ENCODE results near the gene CYTH3.
"Not testable (repeated sequence)": the region's sequence is repeated elsewhere in the genome, so short reads cannot be mapped to it uniquely, and the experiment has no call there.

CYTH3 gene

GRCh38 chr7:6283391-6284054 lies 11.1 kb upstream of the CYTH3 start:
- DNase-seq (ENCODE audit: low read depth in 2 of 2), result not testable (repeated sequence)

GRCh38 chr7:6279937-6280336 lies 7.5 kb upstream of the CYTH3 start:
- no peak for DNase-seq (ENCODE audit: low read depth in 2 of 2)

DNA sequence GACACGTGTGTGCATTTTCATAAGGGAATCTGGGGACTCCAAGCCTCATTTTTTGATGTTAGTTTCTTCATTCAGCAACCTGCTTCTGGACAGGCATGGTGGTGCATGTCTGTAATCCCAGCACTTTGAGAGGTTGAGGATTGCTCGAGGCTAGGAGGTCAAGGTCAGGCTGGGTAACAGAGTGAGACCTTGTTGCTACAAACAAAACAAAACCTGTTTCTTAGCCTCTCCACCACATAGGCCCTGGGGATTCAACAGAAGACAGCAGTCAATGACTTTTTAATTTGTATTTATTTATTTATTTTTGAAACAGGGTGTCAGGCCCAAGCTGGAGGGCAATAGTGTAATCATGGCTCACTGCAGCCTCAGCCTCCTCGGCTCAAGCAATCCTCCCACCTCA lies 6.9 kb upstream of the CYTH3 start:
- DNase-seq (ENCODE audit: low read depth in 2 of 2), result no peak

DNA sequence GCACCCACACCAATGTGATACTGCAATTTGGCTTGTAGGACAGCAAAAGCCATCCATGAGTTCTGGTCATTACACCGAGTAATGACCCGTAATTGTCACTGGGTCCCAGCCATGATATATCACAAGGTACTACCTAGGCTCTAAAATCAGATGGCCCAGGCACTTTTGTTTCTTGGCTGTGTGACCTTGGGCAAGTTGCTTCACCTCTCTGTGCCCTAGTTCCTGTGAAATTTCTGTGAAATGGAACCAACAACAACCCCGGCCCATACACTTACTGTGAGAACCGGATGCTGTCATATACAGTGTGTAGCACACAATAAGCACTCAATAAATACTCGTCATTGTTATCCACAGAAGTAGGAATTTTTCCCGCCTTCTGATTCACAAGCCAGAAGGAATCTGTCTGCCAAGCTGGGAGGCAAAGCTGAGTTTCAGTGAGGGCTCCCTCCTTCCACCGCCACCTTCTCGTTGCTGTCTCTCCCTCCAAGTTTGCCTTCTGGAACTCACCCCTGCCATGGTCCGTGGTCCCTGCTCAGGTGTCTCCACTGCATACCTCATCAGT lies 6.4 kb upstream of the CYTH3 start:
- no peak for DNase-seq (ENCODE audit: low read depth in 2 of 2)

DNA sequence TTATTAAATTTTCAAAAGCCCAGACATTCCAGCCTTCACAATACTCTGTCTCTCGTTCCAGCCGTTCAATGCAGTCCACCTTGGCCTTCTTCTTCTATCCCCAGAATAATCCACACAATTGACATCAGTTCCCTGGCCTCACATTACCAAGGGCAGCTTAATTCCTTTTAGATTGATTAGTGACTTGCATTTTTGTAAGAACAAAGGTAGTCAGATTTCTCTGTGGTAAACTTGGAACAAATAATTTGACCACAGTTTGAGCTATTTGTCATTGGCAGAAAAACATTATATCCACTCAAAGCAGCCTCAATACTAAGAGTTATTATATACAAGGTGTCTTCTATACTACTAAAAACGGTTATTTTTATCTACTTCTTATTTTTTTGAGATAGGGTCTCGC lies 5.1 kb upstream of the CYTH3 start:
- DNase-seq (ENCODE audit: low read depth in 2 of 2), result no peak

DNA sequence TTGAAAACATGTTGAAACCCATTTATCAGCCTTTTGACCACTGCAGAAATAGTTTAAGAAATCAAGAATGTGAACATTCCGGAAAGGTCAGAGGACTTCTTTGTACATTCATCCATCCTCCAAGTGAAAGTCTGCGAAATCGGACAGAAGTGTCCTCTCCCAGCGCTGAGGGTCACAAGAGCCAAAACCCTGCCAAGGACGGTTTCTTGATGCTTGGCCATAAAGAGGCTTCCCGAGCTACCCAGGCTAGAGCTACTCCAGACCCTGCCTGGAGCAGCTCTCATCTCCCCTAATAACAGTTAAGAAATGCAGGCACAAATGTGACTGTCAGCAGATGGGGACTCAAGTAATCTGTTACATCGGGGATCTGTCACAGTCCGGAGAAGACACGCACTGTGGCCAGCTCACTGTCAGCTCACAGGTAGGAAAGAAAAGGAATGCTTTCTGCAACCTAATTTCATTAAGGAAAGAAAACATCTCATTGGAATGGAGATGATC lies 4.5 kb upstream of the CYTH3 start:
- DNase-seq (ENCODE audit: low read depth in 2 of 2), result no peak

DNA sequence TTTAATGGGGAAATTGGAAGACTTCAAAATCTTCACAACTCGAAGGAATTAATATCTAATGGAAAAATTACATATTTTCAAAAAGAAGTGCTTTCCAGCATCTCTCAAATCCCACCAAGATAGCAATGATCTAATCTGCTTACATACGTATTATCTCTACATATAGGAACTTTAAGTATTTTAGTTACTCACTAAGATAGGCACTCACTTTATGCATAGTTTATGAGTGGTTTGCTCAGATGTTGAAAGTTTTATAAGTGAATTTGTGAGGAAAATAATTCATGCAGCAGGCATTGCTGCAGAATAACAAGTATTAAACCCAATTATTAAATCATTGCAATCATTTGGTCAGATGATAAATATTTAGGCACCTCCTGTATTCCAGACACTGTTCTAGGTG lies 2.3 kb upstream of the CYTH3 start:
- DNase-seq (ENCODE audit: low read depth in 2 of 2), result no peak

- no peak for DNase-seq (ENCODE audit: low read depth in 2 of 2)
These were observed 1.6 kb upstream of the CYTH3 start for GRCh38 chr7:6273917-6274630.

DNA sequence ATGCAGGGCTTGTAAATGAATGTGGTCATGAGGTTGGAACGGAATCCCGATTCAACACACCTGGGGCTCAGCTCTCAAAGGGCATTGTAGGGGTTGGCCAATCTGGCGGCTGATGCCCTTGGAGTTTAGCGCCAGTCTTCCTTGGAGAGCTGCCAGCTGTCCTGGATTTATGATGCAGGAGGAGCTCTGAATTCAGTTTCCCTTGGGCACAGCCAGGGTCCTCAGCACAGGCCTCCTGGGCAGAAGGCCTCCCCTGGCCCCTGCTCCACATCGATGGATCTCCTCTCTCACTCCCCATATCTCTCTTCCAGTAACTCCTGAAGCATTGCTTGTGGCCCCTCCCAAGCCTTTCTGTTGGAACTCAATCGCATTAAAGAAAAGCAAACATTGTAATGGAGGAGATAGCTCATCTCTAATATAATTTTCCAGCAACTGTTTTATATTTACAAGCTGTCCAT lies 985 bp upstream of the CYTH3 start:
- DNase-seq (ENCODE audit: low read depth in 2 of 2), result no peak

DNA sequence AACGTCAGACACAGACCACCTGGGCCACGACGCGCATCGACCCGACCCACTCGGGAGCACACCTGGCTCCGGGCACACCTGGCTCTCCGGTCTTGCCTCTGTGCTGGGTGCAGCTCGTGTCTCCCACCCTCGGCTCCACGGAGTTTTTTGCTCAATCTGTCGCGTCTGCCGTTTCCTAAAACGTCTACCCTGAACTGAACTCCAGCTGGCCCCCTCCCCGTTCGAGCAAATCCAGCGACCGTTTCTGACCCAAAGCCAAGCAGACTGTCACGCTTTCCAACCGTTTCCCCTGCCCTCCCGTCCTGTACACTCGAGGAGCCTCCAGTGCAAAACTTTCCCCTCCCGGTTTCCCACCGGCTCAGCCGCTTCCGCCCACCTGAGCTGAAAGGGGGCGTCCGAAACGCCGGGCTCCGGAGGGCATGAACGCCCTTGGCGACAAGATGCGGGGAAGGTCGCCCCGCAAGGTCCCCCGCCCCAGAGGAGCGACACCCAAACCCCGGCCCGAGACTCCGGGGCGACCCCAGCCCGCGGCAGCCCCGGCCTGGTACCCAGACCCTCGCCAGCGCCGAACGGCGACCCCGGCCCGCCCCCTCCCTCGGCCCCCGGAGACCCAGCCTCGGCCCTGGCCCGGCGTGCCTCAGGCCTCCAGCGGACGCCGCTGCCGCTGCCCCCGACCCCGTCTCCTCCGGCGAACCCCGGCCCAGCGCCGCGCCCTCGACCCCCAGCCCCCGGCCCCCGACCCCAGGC lies 557 bp downstream of the CYTH3 start:
- no peak for DNase-seq (ENCODE audit: low read depth in 2 of 2)

DNA sequence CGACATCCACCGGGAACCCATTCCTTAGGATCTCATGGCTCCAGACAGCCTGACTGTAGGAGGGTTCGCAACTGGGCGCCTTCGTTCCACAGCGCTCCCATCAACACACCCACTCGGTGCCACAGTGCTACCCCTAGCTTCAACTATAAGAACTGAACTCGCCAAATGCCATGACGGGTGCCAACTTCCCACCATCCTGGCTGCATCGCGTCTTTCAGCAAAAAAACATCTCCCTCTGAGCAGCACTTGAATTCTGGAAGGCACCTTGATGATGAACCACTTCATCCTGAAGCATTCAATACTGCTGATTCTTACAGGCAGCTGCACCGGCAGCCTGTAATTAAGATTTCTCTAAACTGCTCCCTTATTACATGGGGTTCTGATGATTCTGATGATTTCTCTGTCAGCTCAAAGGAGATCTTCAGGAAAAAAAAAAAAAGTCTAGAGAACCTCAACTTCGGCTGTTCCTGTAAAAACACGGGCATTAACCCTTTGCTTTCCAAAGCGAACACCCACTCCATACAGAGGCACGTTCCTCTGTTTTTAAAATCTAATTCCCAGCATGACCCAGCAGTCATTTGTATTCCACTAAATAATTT lies 1.3 kb downstream of the CYTH3 start:
- peak in 1 of 2 donors; percentile 7 for DNase-seq (ENCODE audit: low read depth in 2 of 2)

DNA sequence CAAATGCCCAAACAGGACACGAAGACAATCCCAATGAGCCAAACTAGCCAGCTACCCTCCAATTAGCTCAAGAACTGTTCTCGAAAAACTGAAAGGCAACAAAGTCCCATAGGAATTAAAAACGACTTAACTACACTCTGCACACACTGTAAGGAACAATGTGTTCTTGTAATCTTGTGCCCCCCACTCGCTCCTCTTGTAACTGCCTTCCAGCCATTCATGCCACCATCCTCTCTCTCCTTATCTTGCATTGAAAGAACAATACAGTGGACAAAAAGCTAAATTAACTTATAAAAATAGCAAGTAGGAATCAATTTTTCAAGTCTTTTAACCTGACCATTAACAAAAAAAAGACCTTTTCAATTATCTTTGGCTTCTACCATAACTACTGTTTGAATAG lies 2.9 kb downstream of the CYTH3 start:
- DNase-seq (ENCODE audit: low read depth in 2 of 2), result no peak

DNA sequence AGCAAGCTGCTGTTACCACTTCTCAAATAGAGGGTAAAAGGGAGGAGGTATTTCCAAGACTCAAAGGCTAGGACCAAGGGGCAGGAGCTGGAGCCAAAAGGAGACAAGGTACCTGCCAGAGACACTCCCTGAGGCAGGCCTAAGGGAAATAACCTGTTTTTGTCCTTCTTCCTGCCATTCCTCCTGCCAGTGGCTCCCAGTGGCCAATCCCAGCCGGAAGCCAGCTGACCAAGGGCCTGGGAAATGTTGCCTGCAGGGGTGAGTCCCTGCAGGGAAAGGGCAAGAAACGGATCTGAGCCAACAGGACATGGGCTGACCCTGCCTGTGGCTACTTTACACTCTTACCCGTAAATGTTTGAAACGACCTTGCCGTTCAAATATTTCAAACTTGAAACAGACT lies 3.5 kb downstream of the CYTH3 start:
- no peak for DNase-seq (ENCODE audit: low read depth in 2 of 2)

GRCh38 chr7:6268023-6268900 lies 4.2 kb downstream of the CYTH3 start:
- no peak for DNase-seq (ENCODE audit: low read depth in 2 of 2)

DNA sequence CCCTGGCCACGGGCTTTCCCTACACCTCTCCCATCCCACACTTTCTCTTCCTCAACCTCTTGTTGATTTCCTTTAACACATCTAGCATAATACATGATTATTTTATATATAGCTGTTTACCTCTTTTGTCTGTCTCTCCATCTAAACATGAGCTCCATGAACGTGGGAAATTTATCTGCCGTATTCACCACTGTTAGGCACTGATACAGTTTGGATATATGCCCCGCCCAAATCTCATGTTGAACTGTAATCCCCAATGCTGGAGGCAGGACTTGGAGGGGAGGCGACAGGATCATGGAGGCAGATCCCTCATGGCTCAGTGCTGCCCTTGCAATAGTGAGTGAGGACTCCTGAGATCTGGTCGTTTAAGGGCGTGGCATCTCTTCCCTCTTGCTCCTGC lies 5.7 kb downstream of the CYTH3 start:
- DNase-seq (ENCODE audit: low read depth in 2 of 2), result no peak

GRCh38 chr7:6262221-6262620 lies 10.2 kb downstream of the CYTH3 start:
- DNase-seq (ENCODE audit: low read depth in 2 of 2), result no peak

DNA sequence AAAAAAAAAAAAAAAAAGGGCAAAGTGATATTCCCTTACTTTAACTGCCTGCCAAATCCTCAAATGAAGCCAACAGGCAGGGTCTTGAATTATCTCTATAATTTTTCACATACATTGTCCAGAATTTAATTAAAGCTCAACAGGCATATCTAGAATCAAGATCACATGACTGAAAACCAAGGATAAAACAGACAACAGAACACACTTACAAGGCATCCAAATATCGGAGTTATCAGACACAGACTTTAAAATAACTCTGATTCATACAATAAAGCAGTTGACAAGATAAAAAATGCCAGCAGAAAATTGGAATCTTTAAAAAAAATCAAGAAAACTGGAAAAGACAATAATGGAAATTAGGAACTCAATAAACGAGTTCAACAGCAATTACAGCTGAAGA lies 10.7 kb downstream of the CYTH3 start:
- no peak for DNase-seq (ENCODE audit: low read depth in 2 of 2)

- no peak for DNase-seq (ENCODE audit: low read depth in 2 of 2)
These were observed 11.9 kb downstream of the CYTH3 start for GRCh38 chr7:6260291-6261187.

DNA sequence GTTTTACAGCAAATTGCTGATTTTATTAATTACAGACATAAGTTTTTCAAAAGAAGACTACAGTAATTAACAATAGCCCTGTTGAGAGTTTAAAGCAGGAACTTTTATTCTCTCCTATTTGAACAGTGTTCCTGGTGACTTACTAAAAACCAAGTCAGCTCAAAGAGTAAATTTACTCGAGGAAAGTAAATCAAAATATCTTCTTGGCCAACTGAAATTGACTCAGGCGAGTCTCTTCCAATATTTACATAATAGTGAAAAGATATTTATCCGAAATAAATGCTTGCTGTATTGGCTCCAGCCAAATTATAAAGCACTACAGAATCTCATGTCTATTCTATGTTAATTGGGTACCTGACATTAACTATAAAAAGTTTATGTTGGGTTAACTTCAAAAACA lies 13.2 kb downstream of the CYTH3 start:
- DNase-seq (ENCODE audit: low read depth in 2 of 2), result no peak

Data from stimulated activated CD8-positive, alpha-beta memory T cell treated with anti-CD3 and anti-CD28 coated beads, Interleukin-2, amount 100 ng/mL, for 48 hours (primary cell).